DMS153 treated with DMSO at 0.1 percent for 48 hours (cell line): ENCODE data around the gene ZNF784.

Experiments
- DNase-seq: peaks from one replicate; lab custom pipeline; 2025; ENCODE audit not compliant: unreplicated experiment; lab: John Stamatoyannopoulos, UW

The ZNF784 gene

DNA sequence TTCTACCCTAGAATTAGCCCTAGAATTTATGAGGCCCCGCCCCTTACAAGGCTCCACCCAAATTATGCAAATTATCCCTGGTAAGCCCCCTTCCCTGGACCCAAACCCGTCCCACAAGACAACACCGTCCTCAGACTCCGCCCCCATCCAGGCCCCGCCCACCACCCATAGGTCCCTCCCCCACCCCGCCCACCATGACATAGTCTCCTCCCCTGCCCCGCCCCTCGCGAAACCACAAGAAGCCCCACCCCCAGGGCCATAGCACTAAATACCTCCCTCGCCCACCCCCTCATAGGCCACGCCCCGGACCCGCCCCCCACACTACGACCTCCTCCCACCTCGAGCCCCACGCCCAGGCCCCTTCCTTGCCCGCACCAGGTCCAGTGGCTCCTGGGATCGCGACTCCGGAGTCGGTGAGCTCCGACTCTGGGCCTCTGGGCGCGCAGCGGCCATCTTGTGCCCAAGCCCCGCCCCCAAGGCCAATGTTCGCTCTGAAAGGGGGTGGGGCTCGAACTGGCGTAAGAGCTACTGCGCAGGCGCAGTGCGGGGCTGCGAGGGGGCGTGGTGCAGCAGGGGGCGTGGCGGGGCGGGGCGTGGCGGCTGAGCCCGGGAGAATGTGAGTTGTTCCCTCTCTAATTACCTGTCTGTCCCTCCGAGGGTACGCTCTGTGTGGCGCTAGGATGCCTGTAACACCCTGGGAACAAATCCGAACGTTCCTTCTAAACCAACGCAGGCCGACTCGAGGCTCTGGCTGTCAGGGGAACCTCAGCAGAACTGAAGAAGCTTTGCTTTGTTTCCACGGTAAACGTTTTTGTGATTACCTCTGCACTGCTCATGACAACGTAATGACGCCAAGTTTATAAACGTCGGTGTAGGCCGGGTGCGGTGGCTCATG, at the start of gene ZNF784:
Gene ZNF784, minus strand, starts transcription at position 458 of the 895 bp plus-strand sequence. Its CDS starts 5 bp downstream, at position 453.
- peak; percentile 89 for DNase-seq

DNA sequence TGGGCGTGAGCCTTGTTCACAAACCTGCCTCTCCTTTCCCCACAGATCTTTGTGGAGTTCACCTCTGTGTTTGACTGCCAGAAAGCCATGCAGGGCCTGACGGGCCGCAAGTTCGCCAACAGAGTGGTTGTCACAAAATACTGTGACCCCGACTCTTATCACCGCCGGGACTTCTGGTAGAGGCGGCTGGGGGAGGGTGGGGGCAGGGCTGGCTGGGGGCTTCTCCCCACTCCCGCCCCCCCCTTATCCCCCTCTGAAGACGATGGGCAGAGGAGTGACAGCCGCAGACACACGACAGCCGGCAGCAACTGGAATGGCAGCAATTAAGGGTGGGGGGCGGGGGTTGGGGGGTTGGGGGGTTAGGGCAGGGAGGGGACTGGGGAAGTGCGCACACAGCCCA, 49.5 kb upstream of the ZNF784 start:
- no peak for DNase-seq

- DNase-seq, result no peak
Measured at GRCh38 chr19:55673465-55673864, 49.1 kb upstream of the ZNF784 start.

- DNase-seq, result no peak
Measured at GRCh38 chr19:55672418-55672817, 48.1 kb upstream of the ZNF784 start.

DNA sequence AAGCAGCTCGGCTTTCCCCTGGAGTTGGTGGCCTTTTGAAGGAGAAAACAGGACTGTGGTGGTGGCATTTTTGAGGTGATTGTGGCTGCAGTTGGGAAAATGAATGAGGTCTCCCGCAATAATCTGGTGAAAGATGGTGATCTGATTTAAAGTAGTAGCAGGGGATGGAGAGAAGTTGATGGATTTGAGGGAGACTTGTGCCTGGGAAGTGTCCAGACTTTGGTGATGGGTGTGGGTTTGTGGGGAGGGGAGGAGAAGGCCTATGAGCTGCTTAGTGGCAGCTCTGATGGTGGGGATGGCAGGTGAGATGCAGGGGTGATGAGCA, 46.6 kb upstream of the ZNF784 start:
- DNase-seq, result no peak

DNA sequence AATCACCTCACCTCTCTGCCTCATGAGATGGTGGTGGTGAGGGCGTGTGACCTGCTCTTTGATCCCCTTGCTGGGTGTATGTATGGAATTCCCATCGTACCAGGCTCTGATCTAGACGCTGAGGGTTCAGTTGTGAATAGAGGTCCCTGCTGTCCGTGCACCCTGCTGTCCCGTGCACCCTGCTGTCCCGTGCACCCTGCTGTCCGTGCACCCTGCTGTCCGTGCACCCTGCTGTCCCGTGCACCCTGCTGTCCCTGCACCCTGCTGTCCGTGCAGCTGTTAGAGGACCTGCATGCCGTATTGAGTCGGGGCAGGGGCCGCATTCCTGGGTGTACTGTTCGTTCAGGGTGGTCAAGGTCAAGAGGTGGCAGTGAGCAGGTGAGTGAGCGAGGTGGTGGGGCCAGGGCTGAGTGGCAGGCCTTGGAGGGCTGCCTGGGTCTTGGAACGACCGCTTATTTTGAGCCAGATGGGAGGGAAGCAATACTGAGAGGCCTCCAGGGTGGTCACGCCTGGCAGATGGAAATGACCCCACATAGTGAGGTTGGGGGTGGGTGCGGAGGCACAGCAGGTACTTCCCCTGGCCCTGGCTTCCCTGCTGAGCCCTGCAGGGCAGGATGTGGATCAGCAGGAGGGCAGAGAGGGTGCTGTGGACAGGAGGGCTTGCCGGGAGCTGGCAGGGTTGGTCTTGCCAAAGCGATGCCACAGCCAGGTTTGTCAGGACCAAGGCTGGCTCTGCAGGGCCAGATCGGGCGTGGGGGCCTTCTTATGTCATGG, 46.1 kb upstream of the ZNF784 start:
- DNase-seq, result no peak

DNA sequence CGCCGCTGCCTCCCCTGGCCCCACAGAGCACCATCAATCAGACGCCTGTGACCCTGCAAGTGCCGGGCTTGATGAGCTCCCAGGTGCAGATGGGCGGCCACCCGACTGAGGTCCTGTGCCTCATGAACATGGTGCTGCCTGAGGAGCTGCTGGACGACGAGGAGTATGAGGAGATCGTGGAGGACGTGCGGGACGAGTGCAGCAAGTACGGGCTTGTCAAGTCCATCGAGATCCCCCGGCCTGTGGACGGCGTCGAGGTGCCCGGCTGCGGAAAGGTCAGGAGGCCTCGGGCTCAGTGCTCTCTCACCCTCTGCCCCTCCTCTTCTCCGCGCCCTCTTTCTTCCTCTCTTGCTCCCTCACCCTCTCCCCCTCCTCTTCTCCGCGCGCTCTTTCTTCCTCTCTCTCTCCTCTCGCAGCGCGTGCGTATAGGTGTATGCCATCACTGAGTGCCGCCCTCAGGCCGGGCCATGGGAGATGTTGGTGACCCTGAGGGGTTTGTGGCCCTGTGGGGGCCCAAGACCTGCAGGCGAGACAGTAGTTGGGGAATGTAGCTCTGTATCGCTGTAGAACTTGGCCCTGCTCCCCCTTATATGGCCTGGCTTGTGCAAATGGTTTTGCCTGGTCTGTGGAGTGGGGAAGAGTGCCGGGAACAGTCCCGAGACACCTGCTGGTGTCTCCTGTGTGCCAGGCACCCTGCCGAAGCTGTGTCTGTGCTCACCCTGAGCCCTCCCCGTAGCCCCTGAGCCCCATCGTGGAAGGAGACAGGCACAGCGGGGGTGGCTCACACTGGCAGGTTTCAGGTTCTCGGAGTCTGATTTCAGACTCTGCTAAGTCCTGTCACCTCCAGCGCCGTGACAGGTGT, 45.3 kb upstream of the ZNF784 start:
- DNase-seq, result no peak

- no peak for DNase-seq
Measured at GRCh38 chr19:55668603-55669348, 44.4 kb upstream of the ZNF784 start.

GRCh38 chr19:55667958-55668357, 43.6 kb upstream of the ZNF784 start:
- no peak for DNase-seq

DNA sequence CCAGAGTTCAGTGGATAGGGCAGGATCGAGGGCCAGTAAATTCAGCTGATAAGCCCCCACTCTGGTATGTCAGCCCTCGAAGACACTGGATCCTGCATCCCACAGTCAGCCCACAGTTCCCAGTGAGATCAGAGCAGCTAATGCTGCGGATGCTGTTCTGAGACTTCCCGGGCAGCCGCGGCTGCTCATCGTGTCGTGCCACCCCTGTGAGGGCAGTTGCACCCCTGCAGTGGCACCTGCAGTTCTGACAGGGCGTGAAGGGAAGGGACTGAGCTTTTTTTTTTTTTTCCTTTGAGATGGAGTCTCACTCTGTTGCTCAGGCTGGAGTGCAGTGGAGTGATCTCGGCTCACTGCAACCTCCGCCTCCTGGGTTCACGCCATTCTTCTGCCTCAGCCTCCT, 43.1 kb upstream of the ZNF784 start:
- DNase-seq, result no peak

DNA sequence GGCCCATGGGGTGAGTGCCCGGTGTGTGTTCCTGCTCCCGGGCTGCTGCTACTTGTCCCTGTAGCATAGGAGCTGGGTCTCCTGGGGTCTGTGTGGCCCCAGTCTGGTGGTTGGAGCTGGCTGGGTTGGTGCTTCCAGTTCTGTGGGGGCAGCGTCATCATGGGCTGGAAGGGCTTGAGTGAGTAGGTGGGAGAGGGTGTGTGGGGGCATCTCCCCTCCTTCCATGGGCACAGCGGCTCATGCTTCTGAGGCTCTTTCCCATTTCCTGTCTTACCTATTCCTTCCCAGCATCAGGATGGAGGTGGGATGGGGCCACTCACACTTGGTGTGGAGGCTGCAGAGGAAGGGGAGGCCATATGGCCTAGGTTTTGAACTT, 42.6 kb upstream of the ZNF784 start:
- no peak for DNase-seq

- no peak for DNase-seq
Measured at GRCh38 chr19:55666343-55667005, 42.1 kb upstream of the ZNF784 start.

- no peak for DNase-seq
Measured at GRCh38 chr19:55663846-55664536, 39.6 kb upstream of the ZNF784 start.

GRCh38 chr19:55661826-55662225, 37.5 kb upstream of the ZNF784 start:
- no peak for DNase-seq

DNA sequence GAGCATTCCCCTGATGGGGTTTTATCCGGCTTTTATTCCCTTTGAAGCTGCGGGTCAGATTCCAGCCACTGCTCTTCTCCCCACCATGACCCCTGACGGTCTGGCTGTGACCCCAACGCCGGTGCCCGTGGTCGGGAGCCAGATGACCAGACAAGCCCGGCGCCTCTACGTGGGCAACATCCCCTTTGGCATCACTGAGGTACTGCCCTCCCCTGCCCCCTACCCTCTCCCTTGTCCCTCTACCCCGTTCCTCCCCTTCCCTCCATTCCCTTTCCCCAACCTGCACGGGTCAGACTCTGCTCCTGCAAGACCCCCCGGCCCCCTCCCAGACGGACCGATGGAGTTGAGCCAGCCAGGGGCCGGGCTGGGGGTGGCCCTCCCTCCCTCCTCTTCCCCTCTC, 36.6 kb upstream of the ZNF784 start:
- DNase-seq, result no peak

- no peak for DNase-seq
Measured at GRCh38 chr19:55660404-55660803, 36.0 kb upstream of the ZNF784 start.

DNA sequence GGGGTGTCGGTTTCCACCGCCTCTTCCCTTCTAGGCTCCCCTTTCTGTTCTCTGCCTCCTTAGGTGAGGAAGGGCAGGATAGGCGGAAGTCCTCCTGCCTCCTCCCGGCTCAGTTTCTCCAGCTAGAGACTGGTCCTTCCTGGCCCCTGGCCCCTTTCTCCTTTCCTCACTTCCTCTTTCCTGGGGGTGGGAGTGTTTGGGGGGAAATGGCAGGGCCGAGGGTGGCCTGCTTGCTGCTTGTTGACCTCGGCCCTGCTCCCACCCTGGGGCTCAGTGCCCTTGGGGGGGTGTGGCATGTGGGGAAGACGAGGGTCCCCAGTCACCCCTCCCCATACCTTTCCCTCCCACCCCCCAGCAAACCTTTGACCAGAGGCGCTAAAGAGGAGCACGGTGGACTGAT, 35.5 kb upstream of the ZNF784 start:
- DNase-seq, result no peak

DNA sequence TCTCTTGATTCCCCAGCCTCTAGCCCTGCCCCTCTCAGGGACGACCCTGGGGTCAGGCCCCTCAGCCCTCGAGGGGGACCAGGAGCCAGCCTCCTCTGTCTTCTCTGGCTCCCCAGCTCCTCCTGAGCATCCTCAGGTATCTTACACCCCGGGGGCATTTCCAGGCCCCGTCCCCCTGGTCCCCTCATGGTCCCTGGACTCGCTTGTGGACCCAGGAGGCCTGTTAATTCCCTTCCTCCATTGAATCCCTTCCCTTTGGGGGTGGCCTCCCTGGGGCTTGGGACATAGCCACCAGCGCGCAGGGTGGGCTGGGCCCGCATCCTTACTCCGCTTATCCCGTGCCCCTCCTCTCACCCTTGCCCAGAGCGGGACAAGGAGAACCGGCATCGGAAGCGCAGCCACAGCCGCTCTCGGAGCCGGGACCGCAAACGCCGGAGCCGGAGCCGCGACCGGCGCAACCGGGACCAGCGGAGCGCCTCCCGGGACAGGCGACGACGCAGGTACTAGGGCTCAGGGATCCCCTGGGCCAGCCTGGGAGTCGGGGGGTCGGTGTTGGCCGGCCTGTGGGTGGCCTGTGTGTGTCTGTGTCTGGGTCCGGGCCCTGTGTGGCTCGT, 34.6 kb upstream of the ZNF784 start:
- no peak for DNase-seq
